B cell (primary cell): ENCODE measurements around the gene CPNE2.

Experiments used
- CTCF ChIP-seq: fragments of 200-600 bp; IDR thresholded peaks from one replicate; pipeline ENCODE4 v1.8.0; 2022; ENCODE audit warnings: antibody characterized with exemption, mild to moderate bottlenecking
- EZH2 ChIP-seq: IDR thresholded peaks from 2 replicates; pipeline ENCODE4 v1.6.1; 2012; ENCODE audit warnings: borderline replicate concordance, low read depth, mild to moderate bottlenecking, moderate library complexity, low read length; ENCODE audit not compliant: insufficient read depth, poor library complexity, severe bottlenecking

GRCh38 chr16:57163842-57164241 lies 71.5 kb downstream of the CPNE2 start:
- TF ChIP-seq CTCF (no peak), EZH2 (no peak)
